GM23248 (cell line): ENCODE measurements around the gene ZBTB7C.

ENCODE experiments used
- EZH2 ChIP-seq: fragments of 200-600 bp; sonication (generic); IDR thresholded peaks from 2 replicates; pipeline ENCODE4 v1.6.1; 2018; ENCODE audit warnings: antibody characterized with exemption, mild to moderate bottlenecking; ENCODE audit not compliant: insufficient read depth, poor library complexity, severe bottlenecking
- EZH2phosphoT487 ChIP-seq: fragments of 200-600 bp; sonication (generic); IDR thresholded peaks from 2 replicates; pipeline ENCODE4 v1.6.1; 2018; ENCODE audit warnings: antibody characterized with exemption, moderate library complexity, mild to moderate bottlenecking, low read depth; ENCODE audit not compliant: insufficient read depth

DNA sequence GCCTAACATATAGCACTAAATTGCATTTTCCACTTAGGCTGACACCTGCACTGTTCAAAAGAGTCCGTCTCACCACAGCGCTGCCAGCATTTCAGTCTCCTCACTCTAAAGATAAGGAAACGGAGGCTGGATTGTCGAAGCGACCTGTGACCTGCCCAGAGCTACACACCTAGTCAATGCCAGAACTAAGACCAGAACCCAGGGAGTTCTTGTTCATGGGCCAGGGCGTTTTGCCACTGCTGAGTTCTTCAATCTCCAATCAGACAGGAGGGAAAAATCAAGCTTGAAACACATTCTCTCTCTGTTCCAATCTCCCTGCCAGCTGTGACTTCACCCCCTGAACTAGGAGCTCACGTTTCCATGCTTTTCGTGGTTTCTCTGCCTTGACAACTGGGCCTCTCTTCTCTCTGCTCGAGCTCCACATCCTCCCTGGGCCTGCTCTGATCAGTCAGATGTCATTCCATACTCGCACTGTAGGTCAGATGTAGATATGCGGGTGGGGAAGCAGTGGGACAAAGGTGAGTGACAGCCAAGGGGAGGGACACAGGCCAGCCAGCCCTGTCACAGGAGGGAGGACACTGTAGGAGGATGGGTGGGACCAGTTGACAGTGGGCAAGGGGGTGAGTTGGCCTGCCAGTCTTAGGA, 257.6 kb downstream of the ZBTB7C start:
- TF ChIP-seq EZH2phosphoT487 (no peak), EZH2 (no peak)
